Measurements from ENCODE around the gene ZSWIM6. TPM values are rescaled to one million over a fixed set of nuclear protein-coding genes. Genes with fewer than 3 reads are reported as not detected.
"Not testable (repeated sequence)": the region's sequence is repeated elsewhere in the genome, so short reads cannot be mapped to it uniquely, and the experiment has no call there.

Gene ZSWIM6
- polyA plus RNA-seq, 5 donors = 17.4 to 26.1 (median 20.9) TPM

- DNase-seq = no peak
These were observed 73.6 kb downstream of the ZSWIM6 start for GRCh38 chr5:61405511-61406295.

- not testable (repeated sequence) for DNase-seq
These were observed 74.4 kb downstream of the ZSWIM6 start for GRCh38 chr5:61406497-61406896.

DNA sequence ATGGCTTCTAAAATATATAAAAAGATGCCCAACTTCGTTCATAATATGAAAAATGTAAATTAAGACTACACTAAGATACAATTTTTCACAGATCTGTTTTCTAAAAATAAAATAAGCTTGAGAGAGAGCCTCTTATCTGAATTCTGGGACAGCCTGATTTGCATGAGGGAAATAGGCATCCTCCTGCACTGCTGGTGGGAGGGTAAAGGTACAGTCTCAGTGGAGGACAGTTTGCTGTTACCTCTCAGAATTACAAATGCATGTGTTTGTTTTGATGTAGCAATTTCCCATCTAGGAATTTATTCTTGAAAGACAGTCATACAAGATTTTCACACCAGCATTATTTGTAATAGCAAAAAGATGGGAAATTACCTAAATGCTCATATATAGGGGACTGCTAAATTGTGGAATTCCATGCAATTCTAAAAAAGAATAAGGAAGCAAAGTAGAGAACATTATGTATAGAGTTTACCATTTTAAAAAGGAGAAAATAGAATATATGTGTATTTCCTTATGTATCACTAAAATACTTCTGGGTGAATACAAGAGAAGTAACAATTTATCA, 75.7 kb downstream of the ZSWIM6 start:
- no peak for DNase-seq

DNA sequence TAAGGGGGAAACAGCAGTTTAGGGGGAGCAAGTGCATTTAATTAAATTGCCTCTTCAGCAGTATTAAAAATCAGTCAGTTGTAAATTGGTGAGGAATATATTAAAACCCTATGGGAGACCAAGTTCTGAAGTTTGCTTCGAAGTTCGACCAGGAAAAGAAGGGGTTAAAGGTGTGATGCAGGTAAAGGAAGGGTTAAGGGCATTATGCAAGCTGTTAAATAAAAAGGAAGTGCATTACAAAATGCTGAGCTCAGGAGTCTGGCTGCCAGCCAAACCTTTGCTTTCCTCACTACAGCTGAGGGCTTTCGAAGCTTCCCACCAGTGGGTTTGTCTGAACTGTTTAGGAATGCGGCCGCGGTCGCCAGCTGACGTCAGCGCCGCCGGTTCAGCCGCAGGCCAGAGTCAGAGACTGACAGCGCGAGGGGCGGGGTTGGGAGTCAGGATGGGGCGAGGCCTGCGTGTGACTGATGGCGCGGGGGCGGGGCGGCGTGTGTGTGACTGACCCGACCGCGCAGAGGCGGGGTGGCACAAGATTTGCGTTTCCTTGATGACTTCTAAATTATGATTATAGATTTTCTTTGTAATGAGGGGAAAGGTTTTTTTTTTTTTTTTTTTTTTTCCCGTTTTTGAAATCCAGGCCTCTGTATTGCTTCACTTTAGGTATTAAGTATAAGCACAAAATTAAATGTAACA, 76.6 kb downstream of the ZSWIM6 start:
- DNase-seq = peak; percentile 99

DNA sequence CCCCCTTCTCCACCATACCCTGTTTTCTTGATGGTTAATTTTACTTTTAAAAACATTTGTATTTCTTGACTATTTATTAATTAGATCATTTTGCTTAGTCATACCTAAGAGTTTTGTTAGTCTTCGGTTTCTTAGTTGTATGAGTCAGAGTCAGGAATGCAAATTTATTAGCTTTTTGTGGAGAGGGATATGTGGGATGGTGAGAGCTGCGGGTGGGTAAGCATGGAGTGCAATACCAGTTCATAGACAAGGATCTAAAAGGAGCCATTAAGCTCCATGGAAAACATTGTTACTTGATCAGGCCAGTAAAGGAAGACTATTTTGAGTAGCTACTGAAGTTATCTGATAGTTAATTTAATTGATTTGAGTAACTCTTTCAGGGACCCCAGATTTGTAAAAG, 77.5 kb downstream of the ZSWIM6 start:
- no peak for DNase-seq

DNA sequence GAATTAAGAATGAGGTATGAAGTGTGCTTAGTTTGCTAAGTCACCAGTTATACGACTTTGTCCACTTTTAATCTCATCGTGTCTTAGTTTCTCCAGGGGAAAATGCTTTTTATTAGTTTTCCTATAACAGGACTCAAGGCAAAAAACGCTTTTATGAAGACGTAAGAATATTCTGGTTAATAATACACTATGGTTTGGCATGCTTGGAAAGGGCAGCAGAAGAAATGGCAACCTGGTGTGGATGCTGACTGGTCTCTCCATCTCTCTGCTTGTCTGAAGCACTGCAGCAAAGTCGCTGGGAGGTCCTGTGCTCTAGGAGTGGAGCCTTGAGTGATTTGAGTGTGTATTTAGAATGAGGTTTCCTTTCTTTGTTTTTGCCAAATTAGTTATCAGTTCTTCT, 78.8 kb downstream of the ZSWIM6 start:
- DNase-seq = no peak

GRCh38 chr5:61412361-61412760, 80.3 kb downstream of the ZSWIM6 start:
- DNase-seq = no peak

DNA sequence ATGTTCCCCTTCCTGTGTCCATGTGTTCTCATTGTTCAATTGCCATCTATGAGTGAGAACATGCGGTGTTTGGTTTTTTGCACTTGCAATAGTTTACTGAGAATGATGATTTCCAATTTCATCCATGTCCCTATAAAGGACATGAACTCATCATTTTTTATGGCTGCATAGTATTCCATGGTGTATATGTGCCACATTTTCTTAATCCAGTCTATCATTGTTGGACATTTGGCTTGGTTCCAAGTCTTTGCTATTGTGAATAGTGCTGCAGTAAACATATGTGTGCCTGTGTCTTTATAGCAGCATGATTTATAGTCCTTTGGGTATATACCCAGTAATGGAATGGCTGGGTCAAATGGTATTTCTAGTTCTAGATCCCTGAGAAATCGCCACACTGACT, 81.1 kb downstream of the ZSWIM6 start:
- not testable (repeated sequence) for DNase-seq

- no peak for DNase-seq
These were observed 82.7 kb downstream of the ZSWIM6 start for GRCh38 chr5:61414806-61415205.

DNA sequence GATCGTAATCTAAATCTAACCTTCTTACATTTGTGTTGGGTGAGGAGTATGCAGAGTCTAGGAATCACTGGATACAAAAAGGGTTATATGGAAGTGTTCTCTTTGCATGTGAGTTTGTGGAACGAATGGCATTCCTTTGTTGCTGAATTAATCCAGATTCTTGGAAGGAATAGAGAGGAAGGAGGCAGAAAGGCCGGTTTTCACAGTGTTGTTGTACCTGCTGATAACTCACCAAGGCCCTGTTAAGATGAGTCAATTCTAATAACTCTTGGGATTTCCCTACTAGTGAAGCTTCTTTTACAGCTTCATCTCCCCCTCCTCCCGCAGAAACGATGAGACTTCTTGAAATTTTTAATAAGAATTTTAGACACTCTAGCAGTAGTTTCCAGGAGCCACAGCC, 84.0 kb downstream of the ZSWIM6 start:
- no peak for DNase-seq

DNA sequence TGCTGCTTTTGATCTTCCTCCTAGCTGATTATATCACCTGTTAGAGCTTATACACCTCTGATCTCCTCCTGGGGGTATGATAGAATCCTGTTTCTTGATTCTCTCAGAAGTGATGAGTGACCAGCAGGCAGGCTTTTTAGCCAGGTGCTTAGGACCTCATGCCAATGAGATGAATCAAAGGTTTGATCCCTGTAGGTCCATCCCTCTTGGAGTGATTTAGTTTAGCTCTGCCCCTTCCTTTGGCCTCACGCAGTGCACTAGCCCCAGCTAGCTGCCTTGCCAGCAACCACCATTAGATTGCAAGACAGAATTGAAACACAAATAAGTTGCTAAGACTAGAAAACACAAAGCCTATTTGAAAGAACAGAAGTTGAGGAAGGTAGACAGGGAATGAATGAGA, 84.4 kb downstream of the ZSWIM6 start:
- DNase-seq = no peak

- no peak for DNase-seq
These were observed 85.3 kb downstream of the ZSWIM6 start for GRCh38 chr5:61417340-61417739.

DNA sequence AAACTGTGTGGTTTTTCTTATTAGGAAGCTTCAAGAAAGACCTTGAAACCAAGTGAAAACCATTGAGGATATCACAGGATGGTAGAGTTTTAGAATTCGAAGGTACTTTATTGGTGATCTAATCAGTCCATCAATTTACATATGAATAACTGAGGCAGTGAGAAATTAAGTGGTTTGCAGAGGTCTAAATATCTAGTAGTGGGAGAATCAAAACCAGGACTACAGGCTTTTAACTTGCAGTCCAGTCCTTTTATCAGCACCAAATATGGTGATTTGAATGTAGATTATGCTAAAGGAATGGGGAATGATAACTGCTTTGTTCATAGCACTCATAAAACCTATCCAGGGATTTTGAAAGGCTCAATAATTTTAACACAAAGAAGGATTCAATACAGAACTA, 85.8 kb downstream of the ZSWIM6 start:
- DNase-seq = no peak

- no peak for DNase-seq
These were observed 87.0 kb downstream of the ZSWIM6 start for GRCh38 chr5:61419106-61419505.

DNA sequence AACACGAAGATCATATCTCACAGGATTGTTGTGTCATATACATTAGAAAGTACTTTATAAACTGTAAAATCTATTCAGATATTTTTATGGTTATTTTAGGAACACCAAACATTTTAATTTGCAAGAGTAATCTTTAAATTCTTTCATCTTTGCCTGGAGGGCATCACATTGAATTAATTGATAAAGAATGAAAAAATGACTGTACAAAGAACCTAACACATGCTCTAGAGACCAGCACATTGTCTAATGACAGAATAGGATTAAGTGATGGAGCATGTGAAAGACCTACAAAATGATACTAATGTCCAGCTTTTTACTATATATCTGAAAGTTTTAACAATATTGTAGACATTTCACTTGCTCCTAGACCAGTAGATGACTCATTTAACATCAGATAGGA, 88.0 kb downstream of the ZSWIM6 start:
- DNase-seq = no peak

DNA sequence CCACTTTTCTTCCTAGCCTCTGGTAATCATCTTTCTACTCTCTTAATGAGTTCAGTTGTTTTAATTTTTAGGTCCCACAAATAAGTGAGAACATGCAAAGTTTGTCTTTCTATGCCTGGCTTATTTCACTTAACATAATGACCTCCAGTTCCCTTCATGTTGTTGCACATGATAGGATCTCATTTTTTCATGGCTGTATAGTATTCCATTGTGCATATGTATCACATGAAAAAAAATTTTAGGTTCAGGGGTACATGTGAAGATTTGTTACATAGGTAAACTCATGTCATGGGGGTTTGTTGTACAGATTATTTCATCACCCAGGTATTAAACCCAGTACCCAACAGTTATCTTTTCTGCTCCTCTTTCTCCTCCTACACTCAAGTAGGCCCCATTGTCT, 89.2 kb downstream of the ZSWIM6 start:
- DNase-seq = not testable (repeated sequence)

DNA sequence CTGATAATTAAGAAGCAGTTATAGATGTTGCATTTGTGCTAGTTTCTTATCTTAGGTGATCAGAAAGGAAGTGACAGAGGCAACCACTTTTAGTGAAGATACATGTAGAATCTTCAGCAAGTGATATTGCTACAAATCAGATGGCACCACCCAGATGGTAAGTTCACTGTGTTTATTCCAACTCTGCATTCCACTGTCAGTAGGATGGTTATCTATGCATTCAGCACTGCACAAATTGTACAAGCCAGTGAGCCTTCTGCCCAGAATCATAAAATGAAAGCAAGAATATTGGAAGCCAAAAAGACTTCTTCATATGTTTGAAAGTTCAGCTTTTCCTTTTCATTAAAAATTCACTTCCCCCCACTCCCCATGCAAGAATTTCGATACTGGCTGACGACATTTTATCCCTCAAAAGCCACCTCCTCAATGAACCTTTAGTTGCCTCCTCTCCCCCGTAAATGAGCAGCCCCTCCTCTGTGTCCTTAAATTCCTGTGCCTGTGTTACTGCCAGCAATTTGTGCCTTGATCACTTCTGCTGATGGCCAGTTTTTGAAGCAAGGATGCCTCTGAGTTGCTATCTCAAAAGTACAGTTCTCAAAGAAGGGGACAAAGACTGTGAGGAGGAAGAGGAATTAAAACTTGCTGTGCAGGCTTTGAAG, 91.6 kb downstream of the ZSWIM6 start:
- no peak for DNase-seq

DNA sequence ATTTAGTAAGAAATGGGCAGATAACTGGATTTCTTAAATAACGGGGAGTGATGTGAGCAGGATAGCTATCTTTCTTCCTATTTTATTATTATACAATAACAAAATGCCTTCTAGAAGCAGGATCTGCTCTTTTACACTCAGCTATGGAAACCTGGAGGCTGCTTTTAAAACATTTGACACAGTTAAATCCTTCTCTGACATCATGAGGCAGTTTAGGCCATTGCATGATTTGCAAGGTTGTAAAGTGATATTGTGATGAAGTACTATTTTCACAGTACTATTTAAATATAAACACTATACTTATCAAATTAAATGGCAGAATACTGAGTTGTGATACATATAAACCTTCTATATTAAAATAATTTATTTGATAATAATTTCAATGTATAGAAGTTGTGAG, 93.9 kb downstream of the ZSWIM6 start:
- no peak for DNase-seq

GRCh38 chr5:61429906-61430305, 97.8 kb downstream of the ZSWIM6 start:
- no peak for DNase-seq

- DNase-seq = peak in 1 of 2 donors; percentile 57
These were observed 100.0 kb downstream of the ZSWIM6 start for GRCh38 chr5:61431923-61432620.

DNA sequence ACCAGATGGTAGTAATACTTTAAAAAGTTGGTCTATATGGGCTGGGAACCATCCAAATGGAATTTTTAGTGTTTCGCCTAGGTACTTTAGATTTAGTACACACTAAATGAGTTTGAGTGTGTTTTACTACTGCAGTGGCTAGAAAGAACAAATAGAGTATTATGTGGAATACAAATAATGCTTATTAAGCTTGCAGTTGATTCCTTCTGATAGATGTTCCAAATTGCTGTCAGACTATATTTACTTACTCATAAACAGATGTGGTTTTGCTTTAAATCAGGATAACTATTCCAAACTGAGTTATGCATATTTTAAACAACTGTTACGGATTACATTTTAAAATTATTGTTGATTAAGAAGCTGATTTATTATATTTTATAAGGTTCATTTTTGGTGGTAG, 103.3 kb downstream of the ZSWIM6 start:
- no peak for DNase-seq

Data from right lung (tissue), 5 donors.